Heart right ventricle (tissue), 16 donors: ENCODE results near the gene DGKD. TPM values are rescaled to one million over a fixed set of nuclear protein-coding genes. Genes with fewer than 3 reads are reported as not detected.

Source experiments
- ATAC-seq, 8 donors: fragments of 200-7000 bp; cut with Tn5 transposase; one replicate each; pipeline ENCODE4 v1.9.1; 2020; ENCODE audit warnings: mild to moderate bottlenecking in 8 of 8, moderate library complexity in 8 of 8, moderate number of reproducible peaks in 1 of 8
- DNase-seq, 2 donors: peaks; one replicate each; pipeline ENCODE4 v3.0.0-alpha.2; 2020
- H3K27ac ChIP-seq, 10 donors: fragments of 200-600 bp; sonication (generic) in 2 of 10; one replicate each; pipeline versions ENCODE4 v1.5.0 to v1.8.0; 2020 to 2022; ENCODE audit warnings: mild to moderate bottlenecking in 3 of 10
- H3K27me3 ChIP-seq, 7 donors: fragments of 200-600 bp; one replicate each; pipeline ENCODE4 v1.8.0; 2021 to 2022; ENCODE audit warnings: mild to moderate bottlenecking in 2 of 7
- H3K36me3 ChIP-seq, 9 donors: fragments of 200-600 bp; sonication (generic) in 1 of 9; one replicate each; pipeline versions ENCODE4 v1.5.0 to v1.8.0; 2020 to 2022; ENCODE audit warnings: mild to moderate bottlenecking in 2 of 9
- H3K4me1 ChIP-seq, 9 donors: fragments of 200-600 bp; sonication (generic) in 1 of 9; one replicate each; pipeline versions ENCODE4 v1.5.0 to v1.8.0; 2020 to 2022; ENCODE audit warnings: mild to moderate bottlenecking in 4 of 9
- H3K4me3 ChIP-seq, 10 donors: fragments of 200-600 bp; sonication (generic) in 2 of 10; one replicate each; pipeline versions ENCODE4 v1.5.0 to v1.8.0; 2020 to 2022; ENCODE audit warnings: mild to moderate bottlenecking in 7 of 10, moderate library complexity in 2 of 10
- H3K9me3 ChIP-seq, 11 donors: fragments of 200-600 bp in 10 of 11; sonication (generic) in 2 of 11; one replicate each; pipeline versions ENCODE4 v1.5.0 to v1.8.0; 2013 to 2022; ENCODE audit warnings: mild to moderate bottlenecking in 2 of 11, control low read depth in 1 of 11, moderate library complexity in 1 of 11
- WGBS, 2 donors: extraction: QIAGEN DNeasy Blood & Tissue Kit; methylation state at CpG; one replicate each; pipeline ENCODE4 v1.1.7; 2013; ENCODE audit warnings: inconsistent platforms in 1 of 2; 5-methylcytosine and 5-hydroxymethylcytosine counted together
- intact Hi-C, 10 donors: fragments of 100-400 bp; cut with DNase I; formaldehyde crosslinking; loops; one replicate each; pipeline versions ENCODE4 v1.11.1 to v1.14.2; 2022
- long read RNA-seq, 3 donors: library from polyadenylated mRNA; unstranded; transcript quantifications; one replicate each; pipeline ENCODE4 v2.0.0, GENCODE V29; 2020 to 2021
- polyA plus RNA-seq, 2 donors: library from polyadenylated mRNA; stranded (reverse); fragments of 200-250 nt; gene quantifications; one replicate each; pipeline ENCODE4 v1.2.3, GENCODE V29; 2013
- total RNA-seq, 10 donors: library from RNA; stranded (reverse); fragmentation: NEBNext Ultra II Directional in 3 of 10; extraction: Animal tissue kit (Norgen Biotek cat#: 25700) in 3 of 10; gene quantifications; one replicate each; pipeline versions ENCODE4 v1.2.1 to v1.2.4, GENCODE V29; 2021 to 2023
- TF ChIP-seq, protein P1 (sequence below), 9 donors: fragments of 200-600 bp; sonication (generic) in 2 of 9; IDR thresholded peaks; one replicate each; pipeline versions ENCODE4 v1.5.0 to v1.8.0; 2021 to 2022; ENCODE audit warnings: antibody characterized with exemption in 9 of 9, mild to moderate bottlenecking in 5 of 9, moderate library complexity in 1 of 9
- donor health status: Arrhythmogenic right ventricular cardiomyopathy.
- donor health status: ischemic (EF 13 %, LVEDD 7.1; RV severe dilation, severe dysfunction).
- donor health status: healthy with polysubstance abuse.
- donor health status: DM: no; HTN: yes; CAD: no.
- donor health status: DM: no; HTN: no; CAD: no.
- donor health status: ischemic (EF 25% LVEDD 6.9; RV normal size, moderate dysfunction).
- donor health status: ischemic (EF 25% LVEDD 5.7; RV mildly dilated, moderate dysfunction).
- donor health status: healthy.
- donor health status: DM: yes; HTN: yes; CAD: no.
- donor health status: Ischemic cardiomyopathy.
- donor health status: ischemic (EF 35%, LVEDD 5.7; RV mildly dilated, moderate dysfunction).
- donor health status: nonischemic (EF 11% LVEDD 7.7; RV severe dilation, severe dysfunction).
- donor health status: DM: yes; HTN: yes; CAD: no.
- donor health status: PGD.
- donor health status: ischemic (EF 29% LVEDD 5.4; RV normal size, mild dysfunction).
- donor health status: nonischemic (EF 23%, LVEDD 6.1; RV moderate dilation, normal function).

The DGKD gene, protein sequence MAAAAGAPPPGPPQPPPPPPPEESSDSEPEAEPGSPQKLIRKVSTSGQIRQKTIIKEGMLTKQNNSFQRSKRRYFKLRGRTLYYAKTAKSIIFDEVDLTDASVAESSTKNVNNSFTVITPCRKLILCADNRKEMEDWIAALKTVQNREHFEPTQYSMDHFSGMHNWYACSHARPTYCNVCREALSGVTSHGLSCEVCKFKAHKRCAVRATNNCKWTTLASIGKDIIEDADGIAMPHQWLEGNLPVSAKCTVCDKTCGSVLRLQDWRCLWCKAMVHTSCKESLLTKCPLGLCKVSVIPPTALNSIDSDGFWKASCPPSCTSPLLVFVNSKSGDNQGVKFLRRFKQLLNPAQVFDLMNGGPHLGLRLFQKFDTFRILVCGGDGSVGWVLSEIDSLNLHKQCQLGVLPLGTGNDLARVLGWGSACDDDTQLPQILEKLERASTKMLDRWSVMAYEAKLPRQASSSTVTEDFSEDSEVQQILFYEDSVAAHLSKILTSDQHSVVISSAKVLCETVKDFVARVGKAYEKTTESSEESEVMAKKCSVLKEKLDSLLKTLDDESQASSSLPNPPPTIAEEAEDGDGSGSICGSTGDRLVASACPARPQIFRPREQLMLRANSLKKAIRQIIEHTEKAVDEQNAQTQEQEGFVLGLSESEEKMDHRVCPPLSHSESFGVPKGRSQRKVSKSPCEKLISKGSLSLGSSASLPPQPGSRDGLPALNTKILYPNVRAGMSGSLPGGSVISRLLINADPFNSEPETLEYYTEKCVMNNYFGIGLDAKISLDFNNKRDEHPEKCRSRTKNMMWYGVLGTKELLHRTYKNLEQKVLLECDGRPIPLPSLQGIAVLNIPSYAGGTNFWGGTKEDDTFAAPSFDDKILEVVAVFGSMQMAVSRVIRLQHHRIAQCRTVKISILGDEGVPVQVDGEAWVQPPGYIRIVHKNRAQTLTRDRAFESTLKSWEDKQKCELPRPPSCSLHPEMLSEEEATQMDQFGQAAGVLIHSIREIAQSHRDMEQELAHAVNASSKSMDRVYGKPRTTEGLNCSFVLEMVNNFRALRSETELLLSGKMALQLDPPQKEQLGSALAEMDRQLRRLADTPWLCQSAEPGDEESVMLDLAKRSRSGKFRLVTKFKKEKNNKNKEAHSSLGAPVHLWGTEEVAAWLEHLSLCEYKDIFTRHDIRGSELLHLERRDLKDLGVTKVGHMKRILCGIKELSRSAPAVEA
- 10 to 100 TPM; 26.8 to 79.5 (median 44.7) TPM for total RNA-seq
- 10 to 100 TPM; 35.6 to 62.5 TPM for polyA plus RNA-seq
- long read RNA-seq, donor 1, full-length matches to known transcripts = 1 of 46 reads
- long read RNA-seq, donor 1, partial matches to known transcripts = 25 of 46 reads
- long read RNA-seq, donor 1, other reads (novel, unspliced or antisense) = 20 of 46 reads
- long read RNA-seq, donor 2, full-length matches to known transcripts = 1 of 58 reads
- long read RNA-seq, donor 2, partial matches to known transcripts = 45 of 58 reads
- long read RNA-seq, donor 2, other reads (novel, unspliced or antisense) = 12 of 58 reads
- long read RNA-seq, donor 3, full-length matches to known transcripts = 5 of 147 reads
- long read RNA-seq, donor 3, partial matches to known transcripts = 99 of 147 reads
- long read RNA-seq, donor 3, other reads (novel, unspliced or antisense) = 43 of 147 reads

DNA sequence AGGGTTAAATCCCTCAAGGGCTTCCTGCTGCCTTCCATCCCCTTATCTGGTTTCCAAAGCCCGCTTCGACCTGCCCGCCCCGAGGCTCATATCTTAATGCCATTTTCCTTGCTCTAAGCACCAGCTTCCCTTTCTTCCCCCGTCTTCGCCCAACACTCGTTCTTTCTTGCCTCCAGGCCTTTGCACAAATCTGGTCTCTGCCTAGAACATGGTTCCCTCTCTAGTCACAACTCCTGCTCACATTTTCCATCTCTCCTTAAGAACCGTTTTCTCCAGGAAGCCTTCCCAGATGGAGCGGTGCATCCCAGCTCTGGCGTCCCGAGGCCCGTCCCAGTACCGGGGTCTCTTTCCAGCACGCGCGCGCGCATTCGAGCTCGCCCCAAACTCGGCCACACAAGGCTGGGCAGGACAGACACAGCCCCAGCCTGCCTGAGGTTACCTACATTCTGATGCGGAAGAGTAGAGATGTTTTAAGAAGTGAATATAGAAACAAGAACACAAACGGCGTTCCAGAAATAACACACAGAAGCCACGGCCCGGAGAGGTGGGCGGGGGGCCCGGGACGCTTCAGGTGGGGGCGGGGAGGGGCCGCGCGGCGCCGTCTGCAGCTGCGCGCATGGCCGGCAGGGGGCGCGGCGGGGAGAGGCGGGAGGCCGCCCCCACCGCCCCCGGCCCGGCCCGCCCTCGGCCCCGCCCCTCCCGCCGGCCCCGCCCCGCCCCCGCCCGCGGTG is at the start of gene DGKD:
Gene DGKD, plus strand, starts transcription at position 726 of the 731 bp plus-strand sequence. CDS start 25 bp downstream, outside the sequence.
- DNase-seq = peak; percentile 40 to 75
- H3K4me1 ChIP-seq = peaks cover 0 to 79% (median 20%) of the 10 kb centered on the region in 9 donors
- TF ChIP-seq, protein P1, sequence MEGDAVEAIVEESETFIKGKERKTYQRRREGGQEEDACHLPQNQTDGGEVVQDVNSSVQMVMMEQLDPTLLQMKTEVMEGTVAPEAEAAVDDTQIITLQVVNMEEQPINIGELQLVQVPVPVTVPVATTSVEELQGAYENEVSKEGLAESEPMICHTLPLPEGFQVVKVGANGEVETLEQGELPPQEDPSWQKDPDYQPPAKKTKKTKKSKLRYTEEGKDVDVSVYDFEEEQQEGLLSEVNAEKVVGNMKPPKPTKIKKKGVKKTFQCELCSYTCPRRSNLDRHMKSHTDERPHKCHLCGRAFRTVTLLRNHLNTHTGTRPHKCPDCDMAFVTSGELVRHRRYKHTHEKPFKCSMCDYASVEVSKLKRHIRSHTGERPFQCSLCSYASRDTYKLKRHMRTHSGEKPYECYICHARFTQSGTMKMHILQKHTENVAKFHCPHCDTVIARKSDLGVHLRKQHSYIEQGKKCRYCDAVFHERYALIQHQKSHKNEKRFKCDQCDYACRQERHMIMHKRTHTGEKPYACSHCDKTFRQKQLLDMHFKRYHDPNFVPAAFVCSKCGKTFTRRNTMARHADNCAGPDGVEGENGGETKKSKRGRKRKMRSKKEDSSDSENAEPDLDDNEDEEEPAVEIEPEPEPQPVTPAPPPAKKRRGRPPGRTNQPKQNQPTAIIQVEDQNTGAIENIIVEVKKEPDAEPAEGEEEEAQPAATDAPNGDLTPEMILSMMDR (IDR thresholded peaks at IDR 0.05) = peak in 6 of 9 donors; percentile 18 to 50 (median 30)
- peak; percentile 71 to 91 (median 80) for ATAC-seq
- peak within 1 kb of the TSS in 6 of 10 donors; percentile 41 to 83 (median 56) for H3K27ac ChIP-seq
- WGBS, 2 donors = 5% methylated on average over 26 to 54 of the region's 56 CpGs
- H3K4me3 ChIP-seq = peak within 1 kb of the TSS; percentile 54 to 83 (median 72)
- no peaks in the 10 kb centered on the region for H3K9me3 ChIP-seq
- intact Hi-C loops = loop anchor here in 6 of 10 donors (2.0 to 10.0 kb wide), 3 partner anchors 88 to 91 kb away; no protein-coding TSS in a partner anchor
- no peaks in the 10 kb centered on the region for H3K36me3 ChIP-seq
- no peaks in the 10 kb centered on the region for H3K27me3 ChIP-seq

DNA sequence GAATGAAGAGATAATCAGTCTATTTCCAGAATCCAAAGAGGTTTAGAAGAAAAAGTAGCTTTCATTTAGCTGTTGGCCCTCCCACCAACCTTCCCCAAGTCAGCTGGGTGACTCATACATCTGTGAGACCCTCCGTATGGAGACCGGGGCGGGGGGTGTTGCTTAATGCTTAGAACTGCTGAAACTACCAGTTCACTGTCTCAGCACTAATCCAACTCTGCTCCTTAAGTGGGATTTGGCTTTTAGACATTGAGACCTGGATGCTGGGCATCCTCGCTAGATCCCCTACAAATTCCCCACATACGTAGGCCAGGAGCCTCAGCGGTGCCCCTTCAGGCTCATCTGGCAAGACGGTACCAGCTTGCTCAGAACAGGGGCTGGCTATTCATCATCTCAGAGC is 46.7 kb upstream of the DGKD start, which contains the start of gene SAG:
Gene SAG, plus strand, starts transcription at position 252 of the 400 bp plus-strand sequence. CDS start 1,374 bp downstream, outside the sequence.
- ATAC-seq = no peak
- no peak for DNase-seq
- Histone ChIP-seq H3K4me1 (no peaks in the 10 kb centered on the region), H3K27me3 (no peaks in the 10 kb centered on the region), H3K36me3 (no peaks in the 10 kb centered on the region), H3K4me3 (no peak within 1 kb of the TSS), H3K9me3 (no peaks in the 10 kb centered on the region), H3K27ac (no peak within 1 kb of the TSS)
- 75 to 77% methylated on average over 7 of the region's 7 CpGs for WGBS, 2 donors
- TF ChIP-seq, protein P1 (IDR thresholded peaks at IDR 0.05) = no peak
- intact Hi-C loops = no loop called here

DNA sequence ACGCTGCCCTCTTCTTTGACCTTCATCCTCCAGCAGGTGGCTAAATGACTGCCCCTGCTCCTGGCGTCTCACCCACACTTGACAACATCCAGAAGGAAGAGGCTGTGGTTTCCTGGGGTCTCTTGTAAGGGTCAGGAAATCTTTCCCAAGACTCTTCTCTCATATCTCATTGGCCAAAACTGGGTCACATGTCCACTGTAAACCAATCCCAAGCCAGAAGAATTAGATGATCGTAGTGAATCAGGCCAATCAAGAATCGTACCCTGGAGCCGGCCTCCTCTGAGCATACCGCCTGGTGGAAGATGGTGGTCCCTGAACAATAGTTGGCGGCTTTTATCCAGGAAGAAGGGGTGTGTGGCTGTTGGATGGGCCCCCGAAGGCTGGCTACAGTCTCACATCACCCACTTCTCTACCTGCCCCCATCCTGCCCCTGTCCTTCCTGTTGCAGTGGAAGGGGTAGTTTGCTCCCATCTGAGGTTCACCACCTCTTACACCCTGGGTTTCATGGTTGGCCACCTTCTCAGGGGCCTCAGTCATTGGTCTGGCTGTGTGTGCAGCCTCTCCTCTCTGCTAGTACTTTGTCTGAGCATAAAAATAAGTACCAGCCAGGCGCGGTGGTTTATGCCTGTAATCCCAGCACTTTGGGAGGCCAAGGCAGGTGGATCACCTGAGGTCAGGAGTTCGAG is 42.9 kb upstream of the DGKD start:
- ATAC-seq (no peak), DNase-seq (no peak)
- intact Hi-C loops = no loop called here
- 86 to 89% methylated on average over 11 of the region's 11 CpGs for WGBS, 2 donors
- no peak overlapping the region for H3K4me3 ChIP-seq
- no peak overlapping the region for H3K27ac ChIP-seq
- no peaks in the 10 kb centered on the region for H3K9me3 ChIP-seq
- H3K36me3 ChIP-seq = no peaks in the 10 kb centered on the region
- TF ChIP-seq, protein P1 (IDR thresholded peaks at IDR 0.05) = no peak
- H3K27me3 ChIP-seq = no peaks in the 10 kb centered on the region
- H3K4me1 ChIP-seq = no peaks in the 10 kb centered on the region
